ENCODE measurements around the gene DNM3. TPM values are rescaled to one million over a fixed set of nuclear protein-coding genes. Genes with fewer than 3 reads are reported as not detected.

The DNM3 gene
- total RNA-seq, 1 experiment from 2014 or later = 2.7 TPM

DNA sequence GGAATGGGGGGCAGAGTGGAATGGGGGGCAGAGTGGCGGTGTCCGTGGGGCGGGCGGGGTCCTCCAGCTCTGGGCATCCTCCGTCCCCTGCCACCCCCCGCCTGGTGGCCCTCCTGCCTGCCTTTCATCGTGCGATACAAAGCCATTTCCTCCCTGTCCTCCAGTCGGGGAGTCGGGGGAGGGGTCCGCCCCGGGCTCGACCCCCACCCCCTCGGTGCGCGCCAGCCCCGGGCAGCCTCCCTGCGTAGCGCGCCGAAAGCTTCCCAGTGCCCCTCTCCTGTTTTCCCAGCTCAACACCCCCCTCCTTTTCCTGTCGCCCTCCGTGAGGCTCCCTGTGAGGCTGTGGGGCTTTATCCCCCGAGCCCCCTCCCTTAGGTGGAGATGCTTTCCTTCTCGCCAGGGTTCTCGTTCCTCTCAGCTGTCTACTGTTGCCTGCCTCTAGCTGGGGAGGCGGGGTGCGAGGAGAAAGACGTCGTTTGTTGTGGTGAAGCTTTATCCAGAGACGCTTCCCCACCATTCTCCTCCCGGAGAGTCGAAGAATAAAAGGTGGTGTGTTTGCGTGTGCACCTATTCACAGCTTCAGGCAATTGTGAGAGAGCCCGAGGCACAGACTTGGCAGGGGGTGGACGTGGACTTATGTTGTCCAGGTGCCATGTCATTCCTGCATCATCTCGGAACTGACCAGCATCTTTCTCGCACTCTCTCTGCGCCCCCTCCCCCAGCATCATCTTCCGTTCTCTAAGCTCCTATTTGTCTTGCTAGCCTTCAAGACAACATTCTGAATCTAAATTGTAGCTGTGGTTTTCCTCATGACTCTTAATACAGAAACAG, 848 bp downstream of the DNM3 start:
- Histone ChIP-seq H3K56ac (ENCODE audit: insufficient read length, low read depth, low read length) (no peak overlapping the region), H3K27me3 (ENCODE audit: insufficient read depth, low read length) (no peaks in the 10 kb centered on the region; the same call in 1 of the 2 replicates), H3K79me1 (ENCODE audit: insufficient read depth, low read depth, low read length, poor library complexity, severe bottlenecking) (no peaks in the 10 kb centered on the region), H3K4ac (ENCODE audit: low read depth, low read length) (no peak overlapping the region), H4K91ac (ENCODE audit: insufficient read length, low read depth, low read length) (no peak overlapping the region), H3K27ac (ENCODE audit: insufficient read length, low read depth, low read length) (no peak overlapping the region), H4K5ac (ENCODE audit: insufficient read length, low read depth, low read length) (no peak overlapping the region), H3K23ac (ENCODE audit: insufficient read length, low read depth, low read length) (no peak overlapping the region), H2BK120ac (ENCODE audit: low read depth, low read length, poor library complexity, severe bottlenecking) (no peak overlapping the region), H3K23me2 (ENCODE audit: insufficient read length, low read depth, low read length, poor library complexity, severe bottlenecking) (peaks cover 12% of the 10 kb centered on the region), H3K4me1 (ENCODE audit: insufficient read depth, low read length) (no peaks in the 10 kb centered on the region), H3K79me2 (ENCODE audit: insufficient read depth, low read length) (no peaks in the 10 kb centered on the region), H4K20me1 (ENCODE audit: control insufficient read depth, insufficient read depth, insufficient read length) (no peaks in the 10 kb centered on the region), H3K4me2 (ENCODE audit: insufficient read depth, insufficient read length, low read length) (peak overlapping the region; percentile 86), H2AFZ (ENCODE audit: low read length) (no peak overlapping the region), H4K8ac (replicated peaks; ENCODE audit: insufficient read length, low read depth, low read length) (no peak overlapping the region), H3T11ph (ENCODE audit: low read length) (no peak overlapping the region), H2BK12ac (ENCODE audit: insufficient read length, low read depth, low read length) (no peak overlapping the region), H2BK5ac (ENCODE audit: insufficient read length, low read length) (no peak overlapping the region), H2BK15ac (ENCODE audit: low read depth, low read length) (no peak overlapping the region), H2BK20ac (ENCODE audit: low read depth, low read length, poor library complexity, severe bottlenecking) (no peak overlapping the region), H3K9ac (ENCODE audit: extremely low read depth, insufficient read length, low read length) (no peak overlapping the region), H3K14ac (ENCODE audit: insufficient read depth, low read length) (no peak overlapping the region), H3K9me3 (ENCODE audit: control insufficient read depth, low read depth, low read length) (no peaks in the 10 kb centered on the region), H3K18ac (ENCODE audit: insufficient read length, low read depth, low read length) (no peak overlapping the region), H2AK5ac (ENCODE audit: insufficient read length, low read length) (no peak overlapping the region)
- TF ChIP-seq, protein P1, sequence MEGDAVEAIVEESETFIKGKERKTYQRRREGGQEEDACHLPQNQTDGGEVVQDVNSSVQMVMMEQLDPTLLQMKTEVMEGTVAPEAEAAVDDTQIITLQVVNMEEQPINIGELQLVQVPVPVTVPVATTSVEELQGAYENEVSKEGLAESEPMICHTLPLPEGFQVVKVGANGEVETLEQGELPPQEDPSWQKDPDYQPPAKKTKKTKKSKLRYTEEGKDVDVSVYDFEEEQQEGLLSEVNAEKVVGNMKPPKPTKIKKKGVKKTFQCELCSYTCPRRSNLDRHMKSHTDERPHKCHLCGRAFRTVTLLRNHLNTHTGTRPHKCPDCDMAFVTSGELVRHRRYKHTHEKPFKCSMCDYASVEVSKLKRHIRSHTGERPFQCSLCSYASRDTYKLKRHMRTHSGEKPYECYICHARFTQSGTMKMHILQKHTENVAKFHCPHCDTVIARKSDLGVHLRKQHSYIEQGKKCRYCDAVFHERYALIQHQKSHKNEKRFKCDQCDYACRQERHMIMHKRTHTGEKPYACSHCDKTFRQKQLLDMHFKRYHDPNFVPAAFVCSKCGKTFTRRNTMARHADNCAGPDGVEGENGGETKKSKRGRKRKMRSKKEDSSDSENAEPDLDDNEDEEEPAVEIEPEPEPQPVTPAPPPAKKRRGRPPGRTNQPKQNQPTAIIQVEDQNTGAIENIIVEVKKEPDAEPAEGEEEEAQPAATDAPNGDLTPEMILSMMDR (conservative IDR thresholded peaks at IDR 0.05) = no peak
- H3K36me3 Mint-ChIP-seq (ENCODE audit: insufficient read depth in 1 of 3, low read depth in 3 of 3) = no peaks in the 10 kb centered on the region
- WGBS (ENCODE audit: extremely low coverage, insufficient read length, low lambda C conversion rate) = no CpG with 5 or more reads among the region's 40 CpGs
- no peaks in the 10 kb centered on the region; a peak in 2 of 5 replicates for H3K9me3 Mint-ChIP-seq
- H3K4me1 Mint-ChIP-seq = peaks cover 17 to 22% of the 10 kb centered on the region in 2 experiments
- peak overlapping the region in 1 of 3 experiments; percentile 56; a peak in 3 of 7 replicates for H3K27ac Mint-ChIP-seq
- peak; percentile 42 for DNase-seq
- H3K27me3 Mint-ChIP-seq (ENCODE audit: low read depth) = peaks cover 33% of the 10 kb centered on the region
- H3K4me3 Mint-ChIP-seq = peak overlapping the region; percentile 80 to 94
